HG02642 (cell line): ENCODE results near the gene MSL3.

Experiments used
- ATAC-seq: cut with Tn5 transposase; IDR thresholded peaks from one replicate; pipeline ENCODE4 v1.9.1; 2021; ENCODE audit warnings: mild to moderate bottlenecking; ENCODE audit not compliant: unreplicated experiment, poor library complexity

MSL3 gene

GRCh38 chrX:11758400-11759171 lies 549 bp downstream of the MSL3 start:
- ATAC-seq: peak; percentile 55

GRCh38 chrX:11759172-11759460 lies 1.1 kb downstream of the MSL3 start:
- ATAC-seq: no peak

- peak; percentile 65 for ATAC-seq
These were observed 1.6 kb downstream of the MSL3 start for GRCh38 chrX:11759461-11760311.

GRCh38 chrX:11760958-11761357 lies 2.9 kb downstream of the MSL3 start:
- no peak for ATAC-seq

GRCh38 chrX:11764602-11765067 lies 6.6 kb downstream of the MSL3 start:
- ATAC-seq: no peak

- ATAC-seq: no peak
These were observed 7.4 kb downstream of the MSL3 start for GRCh38 chrX:11765449-11765848.

- ATAC-seq: no peak
These were observed 8.4 kb downstream of the MSL3 start for GRCh38 chrX:11766487-11766886.

- peak; percentile 57 for ATAC-seq
These were observed 10.0 kb downstream of the MSL3 start for GRCh38 chrX:11768039-11768438.

- ATAC-seq: peak; percentile 67
These were observed 12.3 kb downstream of the MSL3 start for GRCh38 chrX:11770320-11770719.

GRCh38 chrX:11778230-11778629 lies 20.2 kb downstream of the MSL3 start:
- ATAC-seq: no peak

- no peak for ATAC-seq
These were observed 23.1 kb downstream of the MSL3 start for GRCh38 chrX:11781133-11781532.

GRCh38 chrX:11781734-11782370 lies 23.8 kb downstream of the MSL3 start:
- no peak for ATAC-seq

GRCh38 chrX:11784543-11784942 lies 26.5 kb downstream of the MSL3 start:
- no peak for ATAC-seq

GRCh38 chrX:11786862-11787261 lies 28.8 kb downstream of the MSL3 start:
- no peak for ATAC-seq

GRCh38 chrX:11787564-11787963 lies 29.5 kb downstream of the MSL3 start:
- peak; percentile 48 for ATAC-seq

GRCh38 chrX:11789809-11790208 lies 31.8 kb downstream of the MSL3 start:
- peak; percentile 32 for ATAC-seq

GRCh38 chrX:11791090-11791489 lies 33.1 kb downstream of the MSL3 start:
- no peak for ATAC-seq

- ATAC-seq: no peak
These were observed 33.5 kb downstream of the MSL3 start for GRCh38 chrX:11791537-11791936.

- ATAC-seq: peak; percentile 92
These were observed 34.7 kb downstream of the MSL3 start for GRCh38 chrX:11792461-11793421.

- ATAC-seq: no peak
These were observed 35.7 kb downstream of the MSL3 start for GRCh38 chrX:11793734-11794133.
